ENCODE measurements around the gene DSG3.

DSG3 gene

DNA sequence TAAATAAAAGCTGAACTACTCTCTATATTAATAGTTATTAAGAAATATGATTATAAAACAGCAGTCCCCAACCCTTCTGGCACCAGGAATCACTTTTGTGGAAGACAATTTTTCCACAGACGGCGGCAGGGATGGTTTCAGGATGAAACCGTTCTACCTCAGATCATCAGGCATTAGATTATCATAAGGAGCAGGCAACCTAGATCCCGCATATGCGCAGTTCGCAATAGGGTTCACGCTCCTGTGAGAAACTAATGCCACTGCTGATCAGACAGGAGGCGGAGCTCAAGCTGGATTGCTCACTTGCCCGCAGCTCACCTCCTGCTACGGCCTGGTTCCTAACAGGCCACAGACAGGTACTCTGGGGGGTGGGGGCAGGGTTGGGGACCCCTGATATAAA is 31.1 kb downstream of the DSG3 start:
- TF ChIP-seq, protein P1, sequence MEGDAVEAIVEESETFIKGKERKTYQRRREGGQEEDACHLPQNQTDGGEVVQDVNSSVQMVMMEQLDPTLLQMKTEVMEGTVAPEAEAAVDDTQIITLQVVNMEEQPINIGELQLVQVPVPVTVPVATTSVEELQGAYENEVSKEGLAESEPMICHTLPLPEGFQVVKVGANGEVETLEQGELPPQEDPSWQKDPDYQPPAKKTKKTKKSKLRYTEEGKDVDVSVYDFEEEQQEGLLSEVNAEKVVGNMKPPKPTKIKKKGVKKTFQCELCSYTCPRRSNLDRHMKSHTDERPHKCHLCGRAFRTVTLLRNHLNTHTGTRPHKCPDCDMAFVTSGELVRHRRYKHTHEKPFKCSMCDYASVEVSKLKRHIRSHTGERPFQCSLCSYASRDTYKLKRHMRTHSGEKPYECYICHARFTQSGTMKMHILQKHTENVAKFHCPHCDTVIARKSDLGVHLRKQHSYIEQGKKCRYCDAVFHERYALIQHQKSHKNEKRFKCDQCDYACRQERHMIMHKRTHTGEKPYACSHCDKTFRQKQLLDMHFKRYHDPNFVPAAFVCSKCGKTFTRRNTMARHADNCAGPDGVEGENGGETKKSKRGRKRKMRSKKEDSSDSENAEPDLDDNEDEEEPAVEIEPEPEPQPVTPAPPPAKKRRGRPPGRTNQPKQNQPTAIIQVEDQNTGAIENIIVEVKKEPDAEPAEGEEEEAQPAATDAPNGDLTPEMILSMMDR (conservative IDR thresholded peaks at IDR 0.05; ENCODE audit: low read depth, low read length), result no peak
- no peak overlapping the region for H3K4me3 ChIP-seq (ENCODE audit: low read length)
- no peak for DNase-seq (ENCODE audit: low read depth)

GRCh38 chr18:31482051-31482450 is 34.5 kb downstream of the DSG3 start:
- H3K4me3 ChIP-seq (ENCODE audit: low read length), result no peak overlapping the region
- no peak for DNase-seq (ENCODE audit: low read depth)
- TF ChIP-seq, protein P1 (conservative IDR thresholded peaks at IDR 0.05; ENCODE audit: low read depth, low read length), result no peak

- TF ChIP-seq, protein P1 (conservative IDR thresholded peaks at IDR 0.05; ENCODE audit: low read depth, low read length), result no peak
- DNase-seq (ENCODE audit: low read depth), result no peak
- no peak overlapping the region for H3K4me3 ChIP-seq (ENCODE audit: low read length)
Observed at GRCh38 chr18:31483396-31483795, 35.9 kb downstream of the DSG3 start.

GRCh38 chr18:31484461-31484860 is 36.9 kb downstream of the DSG3 start:
- no peak for DNase-seq (ENCODE audit: low read depth)
- no peak overlapping the region for H3K4me3 ChIP-seq (ENCODE audit: low read length)
- TF ChIP-seq, protein P1 (conservative IDR thresholded peaks at IDR 0.05; ENCODE audit: low read depth, low read length), result no peak

DNA sequence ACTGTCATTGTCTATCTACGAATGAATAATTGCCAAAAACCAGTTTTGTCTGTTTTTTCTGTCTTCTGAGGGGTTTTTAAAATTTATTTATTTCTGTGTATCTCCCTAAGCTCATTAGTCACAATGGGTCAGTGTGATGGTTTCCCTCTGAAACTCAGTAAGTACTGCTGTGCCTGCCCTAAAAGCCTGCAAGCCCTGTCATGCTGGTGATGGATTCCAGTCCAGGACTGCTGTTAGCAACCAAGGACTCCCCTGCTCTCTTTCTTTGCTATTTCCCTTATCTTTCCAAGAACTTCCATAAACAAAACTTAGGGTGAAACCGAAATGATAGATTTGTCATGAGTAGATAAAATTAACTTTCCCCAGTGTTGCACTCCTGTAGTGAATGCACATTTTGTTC is 38.6 kb downstream of the DSG3 start:
- TF ChIP-seq, protein P1 (conservative IDR thresholded peaks at IDR 0.05; ENCODE audit: low read depth, low read length), result no peak
- no peak overlapping the region for H3K4me3 ChIP-seq (ENCODE audit: low read length)
- DNase-seq (ENCODE audit: low read depth), result no peak

DNA sequence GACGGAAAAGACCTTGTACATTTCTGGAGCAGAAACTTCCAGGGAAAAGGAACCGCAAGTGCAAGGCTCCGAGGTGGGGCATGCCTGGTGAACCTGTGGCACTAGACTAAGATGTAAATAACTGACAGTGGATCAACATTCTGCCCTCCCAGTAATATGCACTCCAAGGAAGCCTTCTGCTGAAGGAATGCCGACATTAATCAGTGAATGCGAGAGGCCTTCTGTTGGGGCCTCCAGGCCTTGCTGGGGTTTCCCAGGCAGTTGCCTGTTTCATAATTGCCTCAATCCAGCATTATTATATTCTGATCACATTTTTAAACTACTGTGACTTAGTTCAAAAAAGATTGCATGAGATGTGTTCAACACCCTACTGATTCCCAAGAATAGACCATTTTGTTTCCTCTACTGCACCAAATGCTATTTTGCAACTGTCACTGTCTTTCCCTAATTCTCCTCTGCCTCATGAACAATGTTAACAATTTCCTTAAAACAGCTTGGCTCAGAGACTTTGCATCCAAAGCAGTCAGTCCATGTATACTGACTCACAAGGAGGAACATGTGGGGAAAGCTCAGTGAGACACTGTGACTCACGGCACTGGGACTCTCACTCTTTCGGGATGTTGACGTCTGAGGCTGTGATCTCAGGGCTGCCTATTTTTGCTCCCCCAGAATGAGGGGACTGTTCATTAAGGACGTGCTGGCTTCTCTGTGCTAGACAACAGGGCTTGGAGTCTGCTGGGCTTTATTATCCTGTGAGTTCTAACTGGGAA is 39.9 kb downstream of the DSG3 start:
- TF ChIP-seq, protein P1 (conservative IDR thresholded peaks at IDR 0.05; ENCODE audit: low read depth, low read length), result no peak
- H3K4me3 ChIP-seq (ENCODE audit: low read length), result no peak overlapping the region
- DNase-seq (ENCODE audit: low read depth), result peak; percentile 77

DNA sequence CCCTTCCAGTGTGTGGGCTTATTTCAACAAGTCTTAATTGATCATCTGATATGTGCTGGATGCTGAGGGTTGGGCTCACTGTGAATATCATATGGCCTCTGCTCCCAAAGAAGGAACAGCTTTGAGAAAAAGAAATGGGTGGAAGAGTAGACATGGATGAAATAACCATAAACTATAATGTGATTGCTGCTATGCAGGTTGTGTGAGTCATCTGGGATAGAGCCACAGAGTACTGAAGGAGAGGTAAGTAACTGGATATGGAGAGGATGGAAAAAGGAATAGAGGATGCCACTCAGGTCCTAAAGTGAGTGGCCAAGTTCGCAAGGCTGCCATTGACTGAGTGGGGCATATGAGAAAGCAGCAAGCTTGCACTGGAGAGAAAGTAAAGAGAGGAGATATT is 41.8 kb downstream of the DSG3 start:
- TF ChIP-seq, protein P1 (conservative IDR thresholded peaks at IDR 0.05; ENCODE audit: low read depth, low read length), result no peak
- no peak overlapping the region for H3K4me3 ChIP-seq (ENCODE audit: low read length)
- DNase-seq (ENCODE audit: low read depth), result no peak
